OCI-M1 (cell line): ENCODE data around the gene NUTM2G.
"Not testable (repeated sequence)": the region's sequence is repeated elsewhere in the genome, so short reads cannot be mapped to it uniquely, and the experiment has no call there.

Experiments
- DNase-seq: peaks from one replicate; lab custom pipeline; 2025; lab: John Stamatoyannopoulos, UW

Gene NUTM2G

DNA sequence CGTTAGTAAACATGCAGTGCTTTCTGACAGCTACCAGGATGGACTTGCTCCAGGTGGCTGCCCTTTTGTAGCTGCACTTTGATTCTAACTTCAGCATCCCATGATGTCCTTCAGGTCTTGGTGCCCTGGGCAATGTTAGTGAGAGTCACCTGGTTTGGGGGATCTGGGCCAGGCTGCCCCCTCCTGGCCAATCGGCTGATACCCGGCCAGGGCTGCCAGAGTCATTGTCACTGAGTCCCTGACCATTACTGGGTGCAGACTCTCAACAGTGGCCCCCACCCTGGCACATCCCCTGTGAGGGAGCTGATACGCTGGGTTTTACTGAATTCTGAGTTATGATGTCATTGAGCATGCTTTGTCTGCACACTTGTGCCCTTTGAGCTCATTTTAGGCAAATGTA is 13.5 kb downstream of the NUTM2G start:
- not testable (repeated sequence) for DNase-seq

DNA sequence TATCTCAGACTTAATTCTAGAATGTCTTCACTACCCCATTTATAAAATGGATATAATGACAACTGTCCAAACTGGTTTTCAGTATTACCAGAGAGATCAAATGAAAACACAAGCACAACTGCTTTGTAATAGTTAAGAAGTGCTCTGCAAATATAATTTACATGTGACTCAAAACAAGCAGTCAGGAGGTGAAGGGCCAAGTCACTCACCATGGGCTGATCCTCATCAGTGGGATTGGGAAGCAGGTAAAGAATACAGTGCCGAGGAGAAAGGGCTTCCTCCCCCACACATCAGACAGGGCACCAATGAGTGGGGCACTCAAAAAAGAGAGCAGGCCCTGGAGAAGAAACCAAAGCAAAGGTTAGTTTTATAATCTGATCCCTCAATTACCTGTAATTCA is 20.7 kb downstream of the NUTM2G start:
- DNase-seq, result not testable (repeated sequence)

DNA sequence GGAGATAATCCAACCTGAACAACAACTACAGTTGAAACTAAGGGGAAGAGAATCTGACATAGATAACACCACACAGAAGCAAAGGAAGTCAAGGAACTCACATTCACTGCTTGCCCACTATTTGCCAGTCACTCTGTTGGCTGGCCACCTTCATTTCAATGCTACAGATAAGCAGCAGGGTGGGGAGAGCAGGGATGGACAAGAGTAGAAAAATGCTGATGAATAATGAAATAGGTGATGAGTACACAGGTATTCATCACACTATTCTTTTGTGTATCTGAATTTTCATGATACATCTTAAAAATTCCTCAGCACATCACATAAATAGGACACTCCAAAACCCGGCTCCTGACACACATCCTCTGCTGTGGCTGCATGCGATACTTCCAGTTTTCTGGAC is 21.9 kb downstream of the NUTM2G start:
- DNase-seq, result not testable (repeated sequence)

DNA sequence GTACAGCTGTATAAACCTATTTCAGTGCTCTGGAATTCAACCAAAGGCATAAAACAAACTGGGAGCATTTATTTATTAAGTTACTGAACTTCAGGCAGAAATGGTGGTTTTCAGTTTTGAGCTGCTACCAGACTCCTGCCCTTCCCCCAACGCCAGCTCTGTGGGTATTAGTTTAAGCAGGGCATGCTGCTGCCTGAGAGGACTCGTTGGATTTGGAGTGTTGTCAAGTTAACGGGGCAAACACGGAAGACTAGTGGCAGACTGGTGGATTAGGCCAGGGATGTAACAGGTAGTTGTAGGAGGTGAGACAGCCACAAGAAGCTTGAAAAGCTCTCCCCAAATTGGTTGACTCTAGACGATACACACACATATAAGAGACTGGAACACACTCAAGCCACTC is 38.9 kb downstream of the NUTM2G start:
- not testable (repeated sequence) for DNase-seq

DNA sequence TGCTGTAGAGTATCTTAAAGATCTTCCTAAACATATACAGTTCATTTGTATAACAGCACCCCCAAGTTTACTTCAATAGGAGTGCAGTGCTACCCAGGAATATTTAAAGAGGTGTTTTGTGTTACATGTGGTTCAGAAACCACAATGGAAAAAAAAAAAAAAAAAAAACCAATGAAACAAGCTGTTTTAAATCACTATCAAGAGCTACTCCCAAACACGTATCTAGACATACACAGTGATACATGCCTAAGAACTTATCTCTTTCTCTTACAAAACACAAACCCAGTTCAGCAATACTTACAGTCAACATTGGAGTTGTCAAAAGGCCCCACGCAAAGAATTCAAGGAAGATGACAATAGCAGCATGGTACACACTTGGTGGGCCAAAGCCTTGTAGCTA is 43.9 kb downstream of the NUTM2G start:
- DNase-seq, result peak; percentile 60

DNA sequence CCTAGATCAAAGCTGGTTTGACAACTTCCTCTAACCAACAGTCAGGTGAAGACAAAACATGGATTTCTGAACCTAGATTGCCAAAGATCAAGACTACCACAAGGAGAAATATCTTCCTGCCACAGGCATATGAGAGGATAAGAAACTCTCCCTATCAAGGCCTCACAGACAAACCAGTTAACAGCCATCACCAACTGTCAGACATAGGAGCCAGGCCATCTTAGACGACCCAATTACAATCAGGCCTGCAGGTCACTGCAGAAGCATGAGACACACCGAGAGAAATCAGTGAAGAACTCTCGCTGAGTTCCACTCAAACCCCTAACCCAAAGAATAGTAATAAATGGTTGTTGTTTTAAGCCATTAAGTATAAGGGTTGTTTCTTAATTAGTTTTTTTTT is 45.4 kb downstream of the NUTM2G start:
- DNase-seq, result peak; percentile 91

DNA sequence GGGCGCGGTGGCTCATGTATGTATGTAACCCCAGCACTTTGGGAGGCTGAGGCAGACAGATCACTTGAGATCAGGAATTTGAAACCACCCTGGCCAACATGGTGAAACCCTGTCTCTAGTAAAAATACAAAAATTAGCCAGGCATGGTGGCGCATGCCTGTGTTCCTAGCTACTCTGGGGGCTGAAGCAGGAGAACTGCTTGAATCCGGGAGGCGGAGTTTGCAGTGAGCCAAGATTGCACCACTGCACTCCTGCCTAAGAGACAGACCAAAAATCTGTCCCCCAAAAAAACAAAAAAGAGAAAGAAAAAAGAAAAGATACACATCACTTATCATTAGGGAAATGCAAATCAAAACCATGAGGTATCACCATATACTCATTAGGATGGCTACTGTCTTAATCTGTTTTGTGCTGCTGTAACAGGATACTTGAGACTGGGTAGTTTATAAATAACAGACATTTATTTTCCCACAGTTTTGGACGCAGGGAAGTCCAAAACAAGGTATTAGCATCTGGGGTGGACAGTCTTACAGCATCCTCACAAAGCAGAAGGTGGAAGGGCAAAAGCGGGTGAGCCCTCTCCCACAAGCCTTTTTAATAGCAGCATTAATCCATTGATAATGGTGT is 55.0 kb downstream of the NUTM2G start:
- not testable (repeated sequence) for DNase-seq

DNA sequence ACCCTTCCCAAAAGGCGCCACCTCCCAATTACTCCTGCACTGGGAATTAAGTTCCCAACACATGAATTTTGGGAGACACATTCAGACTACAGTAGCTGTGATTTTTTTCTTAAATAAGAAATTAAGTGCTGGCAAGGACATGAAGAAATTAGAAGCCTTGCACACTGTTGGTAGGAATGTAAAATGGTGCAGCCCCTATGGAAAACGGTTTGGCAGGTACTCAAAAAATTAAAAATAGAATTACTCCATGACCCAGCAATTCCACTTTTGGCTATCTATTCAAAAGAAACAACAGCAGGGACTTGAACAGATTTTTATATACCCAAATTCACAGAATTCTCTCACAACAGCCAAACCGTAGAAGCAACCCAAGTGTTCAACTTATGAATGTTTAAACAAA is 55.5 kb downstream of the NUTM2G start:
- DNase-seq, result not testable (repeated sequence)

DNA sequence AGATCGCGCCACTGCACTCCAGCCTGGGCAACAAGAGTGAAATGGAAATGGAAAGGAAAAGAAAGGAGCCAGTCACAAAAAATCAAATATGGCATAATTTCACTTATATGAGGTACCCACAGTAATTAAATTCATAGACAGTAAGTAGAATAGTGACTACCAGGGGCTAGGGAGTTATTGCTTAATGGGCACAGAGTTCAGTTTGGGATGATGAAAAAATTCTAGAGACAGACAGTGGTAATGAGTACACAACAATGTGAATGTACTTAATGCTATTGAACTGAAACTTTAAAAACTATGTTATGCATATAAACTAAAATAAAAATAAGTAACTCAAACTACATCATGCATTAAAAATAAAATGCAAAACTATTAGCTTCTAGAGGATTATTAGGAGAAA is 56.2 kb downstream of the NUTM2G start:
- not testable (repeated sequence) for DNase-seq
